ENCODE data around the gene WFIKKN2.
"Not testable (repeated sequence)": the region's sequence is repeated elsewhere in the genome, so short reads cannot be mapped to it uniquely, and the experiment has no call there.

WFIKKN2 gene, protein sequence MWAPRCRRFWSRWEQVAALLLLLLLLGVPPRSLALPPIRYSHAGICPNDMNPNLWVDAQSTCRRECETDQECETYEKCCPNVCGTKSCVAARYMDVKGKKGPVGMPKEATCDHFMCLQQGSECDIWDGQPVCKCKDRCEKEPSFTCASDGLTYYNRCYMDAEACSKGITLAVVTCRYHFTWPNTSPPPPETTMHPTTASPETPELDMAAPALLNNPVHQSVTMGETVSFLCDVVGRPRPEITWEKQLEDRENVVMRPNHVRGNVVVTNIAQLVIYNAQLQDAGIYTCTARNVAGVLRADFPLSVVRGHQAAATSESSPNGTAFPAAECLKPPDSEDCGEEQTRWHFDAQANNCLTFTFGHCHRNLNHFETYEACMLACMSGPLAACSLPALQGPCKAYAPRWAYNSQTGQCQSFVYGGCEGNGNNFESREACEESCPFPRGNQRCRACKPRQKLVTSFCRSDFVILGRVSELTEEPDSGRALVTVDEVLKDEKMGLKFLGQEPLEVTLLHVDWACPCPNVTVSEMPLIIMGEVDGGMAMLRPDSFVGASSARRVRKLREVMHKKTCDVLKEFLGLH
- total RNA-seq: 0 reads per million in 3 experiments

GRCh38 chr17:50835301-50836234, at the start of gene WFIKKN2:
WFIKKN2 (plus strand) TSS chr17:50835586; CDS start chr17:50835938, 352 bp downstream.
- DNase-seq: no peak

DNA sequence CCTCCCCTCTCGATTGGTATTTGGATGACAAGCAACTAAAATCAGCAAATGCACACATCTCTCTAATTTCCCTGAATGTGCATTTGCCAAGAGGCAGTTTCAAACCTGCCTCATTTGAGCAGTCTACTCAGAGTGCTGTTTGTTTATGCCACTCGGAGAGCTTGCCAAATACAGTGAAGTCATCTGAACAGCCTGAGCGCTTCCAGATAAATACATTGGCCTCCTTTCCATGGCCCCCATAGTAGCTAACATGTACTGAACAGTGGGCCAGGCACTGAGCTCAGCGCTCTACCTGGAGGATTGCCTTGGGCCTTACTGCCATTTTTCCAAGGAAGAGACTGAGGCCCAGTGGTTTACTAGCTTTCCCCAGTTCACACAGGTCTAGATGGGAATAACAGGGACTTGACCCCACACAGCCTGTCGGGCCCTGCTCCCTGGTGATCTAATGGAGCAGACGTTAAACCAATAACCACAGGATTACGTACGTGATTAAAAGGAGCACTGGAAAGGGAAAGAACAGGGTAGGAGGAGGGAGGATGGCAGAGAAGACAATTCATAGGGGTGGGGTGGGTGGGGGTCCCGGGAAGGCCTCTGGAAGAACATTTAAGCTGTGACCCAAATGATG, 49.3 kb upstream of the WFIKKN2 start:
- DNase-seq: no peak

GRCh38 chr17:50787106-50787505, 48.3 kb upstream of the WFIKKN2 start:
- no peak for DNase-seq

DNA sequence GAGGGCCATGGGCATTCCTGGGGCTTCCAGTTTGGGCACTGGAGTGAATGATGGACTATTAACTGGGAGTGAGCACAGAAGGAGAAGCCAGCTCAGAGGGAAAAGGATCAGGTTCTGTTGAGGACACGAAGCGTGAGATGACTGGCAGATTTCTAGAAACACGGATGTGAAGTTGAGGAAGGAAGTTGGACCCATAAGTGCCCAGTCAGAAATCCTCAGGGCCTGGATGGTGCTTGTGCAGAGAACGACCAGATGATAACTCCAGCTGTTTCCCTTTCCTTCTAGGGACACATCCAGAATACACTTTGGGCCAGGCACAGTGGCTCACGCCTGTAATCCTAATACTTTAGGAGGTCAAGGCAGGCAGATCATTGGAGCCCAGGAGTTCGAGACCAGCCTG, 44.8 kb upstream of the WFIKKN2 start:
- DNase-seq: no peak

- no peak for DNase-seq
These were observed 43.3 kb upstream of the WFIKKN2 start for GRCh38 chr17:50792132-50792531.

GRCh38 chr17:50793007-50793406, 42.4 kb upstream of the WFIKKN2 start:
- DNase-seq: no peak

DNA sequence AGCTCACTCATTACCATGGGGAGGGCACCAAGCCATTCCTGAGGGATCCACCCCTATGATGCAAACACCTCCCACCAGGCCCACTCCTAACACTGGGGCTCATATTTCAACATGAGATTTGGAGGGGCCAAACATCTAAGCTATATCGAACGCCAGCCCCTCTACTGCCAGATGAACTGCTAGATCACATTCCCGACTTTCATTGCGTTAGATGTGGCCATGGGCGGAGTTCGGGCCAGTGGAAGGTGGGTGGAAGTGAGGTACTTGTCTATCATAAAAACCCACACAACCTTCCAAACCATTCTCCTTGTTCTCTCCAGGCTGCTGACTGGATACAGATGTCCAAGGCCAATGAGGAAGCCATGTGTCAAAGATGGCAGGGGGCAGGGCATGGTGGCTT, 41.0 kb upstream of the WFIKKN2 start:
- no peak for DNase-seq

- DNase-seq: no peak
These were observed 38.1 kb upstream of the WFIKKN2 start for GRCh38 chr17:50797135-50797810.

DNA sequence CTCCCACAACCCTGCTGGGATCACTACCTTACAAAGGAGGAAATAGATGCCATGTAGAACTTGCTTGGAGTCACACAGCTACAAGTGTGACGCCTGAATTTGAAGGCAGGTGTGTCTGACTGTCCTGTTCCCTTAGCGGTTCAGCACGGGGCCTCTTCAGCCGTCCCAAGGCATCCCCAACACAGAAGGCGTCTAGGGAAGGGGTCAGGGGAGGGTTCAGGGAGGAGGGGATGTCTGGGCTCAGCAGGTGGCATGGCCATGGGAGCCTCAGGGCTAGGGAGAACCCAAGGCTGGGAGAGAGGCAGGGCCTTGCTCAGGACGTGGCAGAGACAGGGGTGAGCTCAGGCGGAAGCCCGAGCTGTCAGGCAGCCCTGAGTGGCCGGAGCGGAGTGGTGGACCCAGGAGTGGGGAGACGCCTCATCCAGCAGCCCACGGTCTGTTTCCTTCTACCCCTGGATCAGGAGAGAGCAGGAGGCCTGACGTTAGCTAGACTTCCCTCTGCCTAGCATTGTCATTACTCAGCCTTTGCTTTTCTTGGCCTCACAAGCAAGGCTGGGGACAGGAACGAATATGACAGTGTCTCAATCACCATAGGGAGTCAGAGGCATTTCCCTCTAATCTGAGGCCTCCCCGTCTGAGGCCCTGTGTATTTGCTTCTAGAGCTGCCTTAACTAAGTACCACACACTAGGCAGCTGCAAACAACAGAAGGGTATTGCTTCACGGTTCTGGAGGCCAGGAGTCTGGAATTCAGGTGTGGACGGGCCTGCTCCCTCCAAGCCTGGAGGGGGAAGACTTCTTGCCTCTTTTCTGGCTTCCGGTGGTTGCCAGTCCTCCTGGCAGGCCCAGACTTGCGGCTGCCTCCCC, 36.7 kb upstream of the WFIKKN2 start:
- DNase-seq: no peak

GRCh38 chr17:50799582-50799981, 35.8 kb upstream of the WFIKKN2 start:
- DNase-seq: no peak

GRCh38 chr17:50800196-50800700, 35.1 kb upstream of the WFIKKN2 start:
- no peak for DNase-seq

DNA sequence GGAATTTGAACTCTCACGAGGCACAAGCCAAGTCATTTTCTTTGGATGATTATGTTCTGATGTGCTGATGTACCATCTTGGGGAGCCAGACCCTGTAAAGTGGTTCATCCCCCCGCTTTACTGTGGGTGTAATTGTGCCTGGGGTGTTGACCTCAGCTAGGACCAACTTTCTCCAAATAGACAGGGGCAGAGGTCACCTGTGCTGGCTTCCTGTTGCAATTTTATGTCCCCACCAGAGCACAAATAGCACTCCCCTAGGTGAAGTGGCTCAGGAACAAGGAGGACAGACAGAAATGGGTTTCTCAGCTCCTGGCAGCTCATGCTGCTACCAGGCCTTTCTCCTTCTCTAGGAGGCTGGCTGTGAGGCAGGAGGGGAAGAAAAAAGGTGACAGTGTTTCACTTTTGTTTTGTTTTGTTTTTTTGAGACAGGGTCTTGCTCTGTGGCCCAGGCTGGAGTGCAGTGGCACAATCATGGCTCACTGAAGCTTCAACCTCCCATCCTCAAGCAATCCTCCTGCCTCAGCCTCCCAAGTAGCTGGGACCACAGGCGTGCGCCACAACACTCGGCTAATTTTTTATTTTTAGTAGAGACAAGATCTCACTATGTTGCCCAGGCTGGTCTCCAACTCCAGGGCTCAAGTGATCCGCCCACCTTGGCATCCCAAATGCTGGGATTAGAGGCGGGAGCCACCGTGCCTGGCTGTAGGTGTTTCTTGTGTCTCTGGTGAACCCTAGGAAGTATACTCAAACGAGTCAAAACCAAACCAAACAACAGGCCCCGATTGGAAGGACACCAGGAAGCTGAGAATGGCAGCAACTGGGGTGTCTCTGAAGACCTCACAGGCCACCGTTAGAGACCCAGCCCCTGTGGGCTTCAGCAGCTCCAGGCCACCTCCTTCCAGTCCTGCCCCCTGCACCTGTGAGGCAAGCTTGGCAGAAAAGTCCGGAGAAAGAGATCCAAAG, 32.5 kb upstream of the WFIKKN2 start:
- no peak for DNase-seq

- DNase-seq: no peak
These were observed 31.7 kb upstream of the WFIKKN2 start for GRCh38 chr17:50803676-50804075.

GRCh38 chr17:50804749-50805475, 30.5 kb upstream of the WFIKKN2 start:
- DNase-seq: not testable (repeated sequence)

DNA sequence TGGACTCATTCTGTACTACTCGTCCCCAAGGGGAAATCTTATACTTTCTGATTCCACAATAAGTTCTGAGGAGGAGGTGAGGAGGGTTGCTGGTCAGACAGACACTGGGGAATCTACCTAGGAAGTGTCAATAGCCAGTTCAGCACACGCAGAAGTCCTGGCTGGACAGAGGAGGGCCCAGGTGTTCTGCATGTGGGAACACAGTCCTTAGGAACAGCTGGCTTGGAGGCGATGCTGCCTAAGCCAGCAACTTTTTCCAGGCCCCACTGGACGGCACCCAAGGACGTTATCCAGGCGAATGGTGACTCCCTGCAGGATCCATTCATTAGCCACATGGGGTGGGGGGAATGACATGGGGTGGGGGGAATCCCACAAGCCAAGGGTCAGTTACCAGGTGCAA, 29.9 kb upstream of the WFIKKN2 start:
- no peak for DNase-seq

GRCh38 chr17:50806141-50806643, 29.2 kb upstream of the WFIKKN2 start:
- DNase-seq: no peak

DNA sequence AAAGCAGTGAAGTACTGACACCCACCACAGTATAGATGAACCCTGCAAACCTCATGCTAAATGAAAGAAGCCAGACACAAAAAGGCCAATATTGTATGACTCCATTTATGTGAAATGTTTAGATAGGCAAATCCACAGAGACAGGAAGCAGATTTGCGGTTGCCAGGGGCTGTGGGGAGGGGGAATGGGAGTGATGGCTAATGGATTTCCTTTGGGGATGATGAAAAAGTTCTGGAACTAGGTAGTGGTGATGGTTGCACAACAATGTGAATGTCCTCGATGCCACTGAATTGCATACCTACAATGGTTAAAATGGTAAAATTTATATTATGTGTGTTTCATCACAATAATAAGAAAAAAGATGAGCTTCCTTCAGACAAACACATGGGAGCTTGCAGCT, 28.4 kb upstream of the WFIKKN2 start:
- no peak for DNase-seq

GRCh38 chr17:50807675-50808074, 27.7 kb upstream of the WFIKKN2 start:
- no peak for DNase-seq

- no peak for DNase-seq
These were observed 27.0 kb upstream of the WFIKKN2 start for GRCh38 chr17:50808413-50808812.

All from central memory CD4-positive, alpha-beta T cell (primary cell).